WTC11 (cell line): Measurements from ENCODE around the gene C5orf15. TPM values are rescaled to one million over a fixed set of nuclear protein-coding genes. Genes with fewer than 3 reads are reported as not detected.

Experiments
- ATF3 ChIP-seq: sonication (generic); formaldehyde crosslinking; conservative IDR thresholded peaks from 2 replicates; pipeline ENCODE4 v1.8.1; 2022; ENCODE audit warnings: mild to moderate bottlenecking, missing genetic modification reagents
- CTCF ChIP-seq: fragments of 200-600 bp; IDR thresholded peaks from 2 replicates; pipeline ENCODE4 v1.8.0; 2022; ENCODE audit warnings: antibody characterized with exemption
- ESRRA ChIP-seq: sonication (generic); formaldehyde crosslinking; IDR thresholded peaks from 2 replicates; pipeline ENCODE4 v1.8.1; 2022; ENCODE audit warnings: mild to moderate bottlenecking, missing genetic modification reagents, borderline replicate concordance
- FOXK1 ChIP-seq: sonication (generic); formaldehyde crosslinking; IDR thresholded peaks from 2 replicates; pipeline ENCODE4 v1.8.0; 2022; ENCODE audit warnings: mild to moderate bottlenecking, moderate library complexity, missing genetic modification reagents
- HMGXB4 ChIP-seq: sonication (generic); formaldehyde crosslinking; IDR thresholded peaks from 2 replicates; pipeline ENCODE4 v1.8.1; 2023; ENCODE audit warnings: mild to moderate bottlenecking, moderate library complexity, missing genetic modification reagents
- IRF2 ChIP-seq: sonication (generic); formaldehyde crosslinking; IDR thresholded peaks from 2 replicates; pipeline ENCODE4 v1.8.0; 2022; ENCODE audit warnings: low read depth, missing genetic modification reagents, borderline replicate concordance
- MYBL2 ChIP-seq: sonication (generic); formaldehyde crosslinking; IDR thresholded peaks from 2 replicates; pipeline ENCODE4 v1.8.1; 2023; ENCODE audit warnings: mild to moderate bottlenecking, moderate library complexity, missing genetic modification reagents
- SMAD4 ChIP-seq: sonication (generic); formaldehyde crosslinking; IDR thresholded peaks from 2 replicates; pipeline ENCODE4 v1.8.0; 2022; ENCODE audit warnings: mild to moderate bottlenecking, missing genetic modification reagents
- TEAD4 ChIP-seq: sonication (generic); formaldehyde crosslinking; IDR thresholded peaks from 2 replicates; pipeline ENCODE4 v1.8.0; 2022; ENCODE audit warnings: mild to moderate bottlenecking, missing genetic modification reagents
- TP53 ChIP-seq: sonication (generic); formaldehyde crosslinking; IDR thresholded peaks from 2 replicates; pipeline ENCODE4 v1.8.1; 2023; ENCODE audit warnings: mild to moderate bottlenecking, missing genetic modification reagents
- ZNF138 ChIP-seq: sonication (generic); formaldehyde crosslinking; conservative IDR thresholded peaks from 2 replicates; pipeline ENCODE4 v1.8.1; 2022; ENCODE audit warnings: mild to moderate bottlenecking, moderate library complexity, missing genetic modification reagents
- ZNF232 ChIP-seq: sonication (generic); formaldehyde crosslinking; IDR thresholded peaks from 2 replicates; pipeline ENCODE4 v1.8.0; 2022; ENCODE audit warnings: mild to moderate bottlenecking, missing genetic modification reagents
- ZNF416 ChIP-seq: fragments of 250-450 bp; sonication (Bioruptor Pico); IDR thresholded peaks from 2 replicates; pipeline ENCODE4 v1.9.0; 2021; ENCODE audit warnings: mild to moderate bottlenecking, inconsistent platforms
- ZNF423 ChIP-seq: fragments of 250-450 bp; sonication (Bioruptor Pico); IDR thresholded peaks from 2 replicates; pipeline ENCODE4 v2.1.2; 2022; ENCODE audit warnings: mild to moderate bottlenecking, moderate library complexity
- ZNF532 ChIP-seq: fragments of 250-450 bp; sonication (Bioruptor Pico); IDR thresholded peaks from 2 replicates; pipeline ENCODE4 v1.9.0; 2021; ENCODE audit warnings: mild to moderate bottlenecking, borderline replicate concordance
- total RNA-seq: library from RNA; stranded (reverse); gene quantifications from 3 replicates; pipeline ENCODE4 v1.2.3, GENCODE V29; 2021
- TF ChIP-seq, protein P1 (sequence below): sonication (generic); formaldehyde crosslinking; IDR thresholded peaks from 2 replicates; pipeline ENCODE4 v1.8.0; 2022; ENCODE audit warnings: mild to moderate bottlenecking, missing genetic modification reagents
- TF ChIP-seq, protein P2 (sequence below): sonication (generic); formaldehyde crosslinking; IDR thresholded peaks from 2 replicates; pipeline ENCODE4 v1.8.1; 2022; ENCODE audit warnings: low read depth, mild to moderate bottlenecking, moderate library complexity, missing genetic modification reagents, borderline replicate concordance
- TF ChIP-seq, protein P3 (sequence below): sonication (generic); formaldehyde crosslinking; IDR thresholded peaks from 2 replicates; pipeline ENCODE4 v1.8.0; 2023; ENCODE audit warnings: mild to moderate bottlenecking, missing genetic modification reagents

The C5orf15 gene
- total RNA-seq, 1 experiment from 2014 or later = 32.7 TPM

GRCh38 chr5:134003817-134004625, 35.6 kb upstream of the C5orf15 start (continued):
- no peak; the same call in 1 of the 2 replicates for TF ChIP-seq HMGXB4 (CRISPR knock-in tag)
- no peak for TF ChIP-seq ZNF232 (CRISPR knock-in tag)
- TF ChIP-seq TEAD4 (CRISPR knock-in tag) = peak; percentile 13; the same call in 1 of the 2 replicates
- no peak for TF ChIP-seq SMAD4
- TF ChIP-seq, protein P1, sequence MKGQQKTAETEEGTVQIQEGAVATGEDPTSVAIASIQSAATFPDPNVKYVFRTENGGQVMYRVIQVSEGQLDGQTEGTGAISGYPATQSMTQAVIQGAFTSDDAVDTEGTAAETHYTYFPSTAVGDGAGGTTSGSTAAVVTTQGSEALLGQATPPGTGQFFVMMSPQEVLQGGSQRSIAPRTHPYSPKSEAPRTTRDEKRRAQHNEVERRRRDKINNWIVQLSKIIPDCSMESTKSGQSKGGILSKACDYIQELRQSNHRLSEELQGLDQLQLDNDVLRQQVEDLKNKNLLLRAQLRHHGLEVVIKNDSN = peak; percentile 39; the same call in 1 of the 2 replicates
- no peak for TF ChIP-seq ATF3 (CRISPR knock-in tag)
- TF ChIP-seq TP53 (CRISPR knock-in tag) = no peak
- TF ChIP-seq ZNF423 (CRISPR knock-in tag) = 0 out of 2 replicates have a peak, but pooled peaks have one; percentile 8
- TF ChIP-seq IRF2 (CRISPR knock-in tag) = no peak
- no peak for TF ChIP-seq MYBL2 (CRISPR knock-in tag)
- TF ChIP-seq, protein P2, sequence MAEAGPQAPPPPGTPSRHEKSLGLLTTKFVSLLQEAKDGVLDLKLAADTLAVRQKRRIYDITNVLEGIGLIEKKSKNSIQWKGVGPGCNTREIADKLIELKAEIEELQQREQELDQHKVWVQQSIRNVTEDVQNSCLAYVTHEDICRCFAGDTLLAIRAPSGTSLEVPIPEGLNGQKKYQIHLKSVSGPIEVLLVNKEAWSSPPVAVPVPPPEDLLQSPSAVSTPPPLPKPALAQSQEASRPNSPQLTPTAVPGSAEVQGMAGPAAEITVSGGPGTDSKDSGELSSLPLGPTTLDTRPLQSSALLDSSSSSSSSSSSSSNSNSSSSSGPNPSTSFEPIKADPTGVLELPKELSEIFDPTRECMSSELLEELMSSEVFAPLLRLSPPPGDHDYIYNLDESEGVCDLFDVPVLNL (CRISPR knock-in tag) = no peak
- no peak for TF ChIP-seq FOXK1
- no peak for TF ChIP-seq ZNF416 (CRISPR knock-in tag)
- TF ChIP-seq, protein P3, sequence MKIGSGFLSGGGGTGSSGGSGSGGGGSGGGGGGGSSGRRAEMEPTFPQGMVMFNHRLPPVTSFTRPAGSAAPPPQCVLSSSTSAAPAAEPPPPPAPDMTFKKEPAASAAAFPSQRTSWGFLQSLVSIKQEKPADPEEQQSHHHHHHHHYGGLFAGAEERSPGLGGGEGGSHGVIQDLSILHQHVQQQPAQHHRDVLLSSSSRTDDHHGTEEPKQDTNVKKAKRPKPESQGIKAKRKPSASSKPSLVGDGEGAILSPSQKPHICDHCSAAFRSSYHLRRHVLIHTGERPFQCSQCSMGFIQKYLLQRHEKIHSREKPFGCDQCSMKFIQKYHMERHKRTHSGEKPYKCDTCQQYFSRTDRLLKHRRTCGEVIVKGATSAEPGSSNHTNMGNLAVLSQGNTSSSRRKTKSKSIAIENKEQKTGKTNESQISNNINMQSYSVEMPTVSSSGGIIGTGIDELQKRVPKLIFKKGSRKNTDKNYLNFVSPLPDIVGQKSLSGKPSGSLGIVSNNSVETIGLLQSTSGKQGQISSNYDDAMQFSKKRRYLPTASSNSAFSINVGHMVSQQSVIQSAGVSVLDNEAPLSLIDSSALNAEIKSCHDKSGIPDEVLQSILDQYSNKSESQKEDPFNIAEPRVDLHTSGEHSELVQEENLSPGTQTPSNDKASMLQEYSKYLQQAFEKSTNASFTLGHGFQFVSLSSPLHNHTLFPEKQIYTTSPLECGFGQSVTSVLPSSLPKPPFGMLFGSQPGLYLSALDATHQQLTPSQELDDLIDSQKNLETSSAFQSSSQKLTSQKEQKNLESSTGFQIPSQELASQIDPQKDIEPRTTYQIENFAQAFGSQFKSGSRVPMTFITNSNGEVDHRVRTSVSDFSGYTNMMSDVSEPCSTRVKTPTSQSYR (CRISPR knock-in tag) = no peak
- no peak for TF ChIP-seq ZNF532 (CRISPR knock-in tag)
- TF ChIP-seq ZNF138 (CRISPR knock-in tag) = no peak
- no peak for TF ChIP-seq ESRRA (CRISPR knock-in tag)
- TF ChIP-seq CTCF = no peak
- TF ChIP-seq, all 79 proteins: peak for 6
